ENCODE results near the gene SYT8. TPM values are rescaled to one million over a fixed set of nuclear protein-coding genes. Genes with fewer than 3 reads are reported as not detected.

The SYT8 gene
- total RNA-seq, 3 donors from 2014 or later (not counting 1 experiment from before 2014, with no cell fraction given), result not detected

DNA sequence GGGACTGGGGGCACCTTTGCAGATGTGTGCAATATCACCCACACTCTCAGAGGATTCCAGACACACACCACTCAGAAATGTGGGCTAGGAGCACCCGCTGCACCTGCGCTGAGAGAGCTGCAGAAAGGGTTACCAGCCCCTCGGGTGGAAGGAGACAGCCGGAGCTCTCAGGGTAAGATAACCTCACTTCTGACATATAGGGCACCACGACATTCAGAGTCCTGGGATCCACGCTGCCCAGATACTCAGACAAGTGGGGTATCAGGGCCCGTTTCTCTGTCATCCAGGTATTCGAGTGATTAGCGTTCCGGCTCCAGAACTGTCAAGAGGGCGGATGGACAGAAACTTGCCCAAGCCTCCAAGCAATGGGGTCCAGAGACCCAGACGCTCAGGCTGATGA is 6.2 kb upstream of the SYT8 start:
- peaks cover 4% of the 10 kb centered on the region for H3K27me3 ChIP-seq (ENCODE audit: control insufficient read depth, insufficient read depth, low read length)
- WGBS (ENCODE audit: insufficient coverage), result 80% methylated on average over 12 of the region's 12 CpGs
- no peaks in the 10 kb centered on the region for H3K36me3 ChIP-seq (ENCODE audit: control insufficient read depth, insufficient read depth, low read length)
- no peak for DNase-seq
- TF ChIP-seq, protein P1, sequence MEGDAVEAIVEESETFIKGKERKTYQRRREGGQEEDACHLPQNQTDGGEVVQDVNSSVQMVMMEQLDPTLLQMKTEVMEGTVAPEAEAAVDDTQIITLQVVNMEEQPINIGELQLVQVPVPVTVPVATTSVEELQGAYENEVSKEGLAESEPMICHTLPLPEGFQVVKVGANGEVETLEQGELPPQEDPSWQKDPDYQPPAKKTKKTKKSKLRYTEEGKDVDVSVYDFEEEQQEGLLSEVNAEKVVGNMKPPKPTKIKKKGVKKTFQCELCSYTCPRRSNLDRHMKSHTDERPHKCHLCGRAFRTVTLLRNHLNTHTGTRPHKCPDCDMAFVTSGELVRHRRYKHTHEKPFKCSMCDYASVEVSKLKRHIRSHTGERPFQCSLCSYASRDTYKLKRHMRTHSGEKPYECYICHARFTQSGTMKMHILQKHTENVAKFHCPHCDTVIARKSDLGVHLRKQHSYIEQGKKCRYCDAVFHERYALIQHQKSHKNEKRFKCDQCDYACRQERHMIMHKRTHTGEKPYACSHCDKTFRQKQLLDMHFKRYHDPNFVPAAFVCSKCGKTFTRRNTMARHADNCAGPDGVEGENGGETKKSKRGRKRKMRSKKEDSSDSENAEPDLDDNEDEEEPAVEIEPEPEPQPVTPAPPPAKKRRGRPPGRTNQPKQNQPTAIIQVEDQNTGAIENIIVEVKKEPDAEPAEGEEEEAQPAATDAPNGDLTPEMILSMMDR (IDR thresholded peaks at IDR 0.05), result no peak
- no peak overlapping the region for H3K4me3 ChIP-seq (ENCODE audit: low read length)
- H3K9me3 Mint-ChIP-seq, result no peaks in the 10 kb centered on the region
- no peak for ATAC-seq
- no peaks in the 10 kb centered on the region for H3K36me3 Mint-ChIP-seq
- peaks cover 0 to 5% of the 10 kb centered on the region in 2 donors for H3K4me1 Mint-ChIP-seq
- no peaks in the 10 kb centered on the region for H3K9me3 ChIP-seq (ENCODE audit: control insufficient read depth, insufficient read depth, low read length)
- H3K27ac ChIP-seq (ENCODE audit: low read length), result no peak overlapping the region
- peaks cover 16% of the 10 kb centered on the region for H3K4me1 ChIP-seq (ENCODE audit: control insufficient read depth, insufficient read depth, low read length)
- intact Hi-C loops (cut with micrococcal nuclease), result loop anchor here (10.0 kb wide), 1 partner anchor 54 kb away; no protein-coding TSS in a partner anchor
- no peak overlapping the region for H3K4me3 Mint-ChIP-seq
- no peak overlapping the region for H3K27ac Mint-ChIP-seq
- peaks cover 13 to 19% of the 10 kb centered on the region in 2 donors for H3K27me3 Mint-ChIP-seq (ENCODE audit: low read depth in 2 of 2)

DNA sequence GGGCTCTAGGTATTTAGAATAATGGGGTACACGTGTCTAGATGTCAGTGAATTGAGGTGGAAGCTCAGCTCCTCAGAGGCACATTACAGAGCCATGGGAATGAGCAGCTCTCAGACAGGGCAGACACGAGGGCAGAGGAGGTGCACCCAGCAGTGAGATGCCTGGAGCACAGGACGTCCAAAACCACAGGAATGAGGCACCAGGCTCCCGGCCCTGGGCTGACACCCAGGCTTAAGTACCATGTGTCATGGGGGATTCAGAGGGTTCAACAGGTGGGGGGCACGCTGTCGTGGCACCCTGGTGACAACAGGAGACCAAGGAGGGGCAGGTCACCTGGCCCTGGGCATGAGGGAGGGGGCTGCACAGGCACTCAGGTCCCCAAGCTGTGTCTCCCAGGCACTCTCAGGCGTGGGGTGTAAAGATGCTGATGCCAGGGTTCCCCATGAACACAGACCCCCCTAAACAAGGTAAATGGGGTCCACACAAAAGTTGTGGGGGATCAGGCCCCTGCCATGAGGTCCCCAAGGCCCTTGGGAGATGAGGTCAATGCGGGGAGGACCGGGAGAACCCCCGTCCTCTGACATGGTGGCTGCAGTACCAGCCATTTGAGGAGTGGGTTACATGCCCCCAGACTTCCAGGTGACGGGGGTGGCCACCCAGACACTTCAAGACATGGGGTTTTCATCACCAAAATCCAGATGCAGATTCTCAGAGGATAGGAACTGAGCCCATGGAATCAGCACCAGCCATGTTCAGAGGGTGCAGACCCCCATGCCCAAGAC is 5.6 kb upstream of the SYT8 start:
- Mint-ChIP-seq H3K36me3 (no peaks in the 10 kb centered on the region), H3K27ac (no peak overlapping the region), H3K27me3 (ENCODE audit: low read depth in 2 of 2) (peaks cover 13 to 19% of the 10 kb centered on the region in 2 donors), H3K4me3 (no peak overlapping the region), H3K9me3 (no peaks in the 10 kb centered on the region), H3K4me1 (peaks cover 0 to 5% of the 10 kb centered on the region in 2 donors)
- ATAC-seq (no peak), DNase-seq (no peak)
- H3K9me3 ChIP-seq (ENCODE audit: control insufficient read depth, insufficient read depth, low read length), result no peaks in the 10 kb centered on the region
- 61% methylated on average over 11 of the region's 11 CpGs for WGBS (ENCODE audit: insufficient coverage)
- no peaks in the 10 kb centered on the region for H3K36me3 ChIP-seq (ENCODE audit: control insufficient read depth, insufficient read depth, low read length)
- H3K4me1 ChIP-seq (ENCODE audit: control insufficient read depth, insufficient read depth, low read length), result peaks cover 16% of the 10 kb centered on the region
- no peak overlapping the region for H3K27ac ChIP-seq (ENCODE audit: low read length)
- intact Hi-C loops (cut with micrococcal nuclease), result loop anchor here (10.0 kb wide), 1 partner anchor 54 kb away; no protein-coding TSS in a partner anchor
- peaks cover 4% of the 10 kb centered on the region for H3K27me3 ChIP-seq (ENCODE audit: control insufficient read depth, insufficient read depth, low read length)
- TF ChIP-seq, protein P1 (IDR thresholded peaks at IDR 0.05), result no peak
- H3K4me3 ChIP-seq (ENCODE audit: low read length), result no peak overlapping the region

DNA sequence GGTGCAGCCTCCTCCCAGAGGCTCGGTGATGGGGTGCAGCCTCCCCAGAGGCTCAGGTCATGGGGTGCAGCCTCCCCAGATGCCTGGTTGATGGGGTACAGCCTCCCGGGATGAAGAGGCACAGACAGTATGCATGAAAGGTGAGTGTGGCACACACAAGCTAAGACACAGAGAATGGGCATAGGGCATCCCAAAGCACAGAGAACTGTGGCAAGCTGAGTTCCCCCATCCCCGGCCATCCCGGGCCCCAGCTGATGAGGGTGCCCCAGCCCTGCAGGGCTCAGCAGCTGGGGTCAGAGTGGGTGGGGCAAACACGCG is 4.8 kb upstream of the SYT8 start:
- Mint-ChIP-seq H3K4me3 (no peak overlapping the region), H3K9me3 (no peaks in the 10 kb centered on the region), H3K27ac (no peak overlapping the region), H3K4me1 (peaks cover 0 to 5% of the 10 kb centered on the region in 2 donors), H3K27me3 (ENCODE audit: low read depth in 2 of 2) (peaks cover 13 to 22% of the 10 kb centered on the region in 2 donors), H3K36me3 (no peaks in the 10 kb centered on the region)
- no peak overlapping the region for H3K4me3 ChIP-seq (ENCODE audit: low read length)
- 35% methylated on average over 6 of the region's 6 CpGs for WGBS (ENCODE audit: insufficient coverage)
- no peak for DNase-seq
- intact Hi-C loops (cut with micrococcal nuclease), result no loop called here
- H3K27me3 ChIP-seq (ENCODE audit: control insufficient read depth, insufficient read depth, low read length), result peaks cover 4% of the 10 kb centered on the region
- TF ChIP-seq, protein P1 (IDR thresholded peaks at IDR 0.05), result no peak
- H3K9me3 ChIP-seq (ENCODE audit: control insufficient read depth, insufficient read depth, low read length), result no peaks in the 10 kb centered on the region
- H3K4me1 ChIP-seq (ENCODE audit: control insufficient read depth, insufficient read depth, low read length), result peaks cover 16% of the 10 kb centered on the region
- ATAC-seq, result no peak
- no peak overlapping the region for H3K27ac ChIP-seq (ENCODE audit: low read length)
- no peaks in the 10 kb centered on the region for H3K36me3 ChIP-seq (ENCODE audit: control insufficient read depth, insufficient read depth, low read length)

Measured in natural killer cell (primary cell).